HepG2 (cell line): ENCODE data around the gene RCOR1. TPM values are rescaled to one million over a fixed set of nuclear protein-coding genes. Genes with fewer than 3 reads are reported as not detected.

ENCODE experiments used
- ARNT2 ChIP-seq: sonication (generic); formaldehyde crosslinking; IDR thresholded peaks from 2 replicates; pipeline ENCODE4 v1.8.0; 2022; ENCODE audit warnings: mild to moderate bottlenecking, low read depth, missing genetic modification reagents, moderate library complexity
- ATF6 ChIP-seq: sonication (generic); formaldehyde crosslinking; conservative IDR thresholded peaks from 2 replicates; pipeline ENCODE4 v1.4.0; 2020; ENCODE audit warnings: missing genetic modification reagents
- BORCS8-MEF2B ChIP-seq: sonication (generic); formaldehyde crosslinking; IDR thresholded peaks from 2 replicates; pipeline ENCODE4 v1.8.0; 2022; ENCODE audit warnings: mild to moderate bottlenecking, missing genetic modification reagents
- HNF1A ChIP-seq, 2 experiments: sonication (generic) in 1 of 2; formaldehyde crosslinking in 1 of 2; IDR thresholded peaks; 2 replicates each; pipeline versions ENCODE4 v1.4.0 to v1.6.1; 2016 to 2020; ENCODE audit warnings: borderline replicate concordance in 1 of 2, low read depth in 1 of 2, mild to moderate bottlenecking in 1 of 2, missing genetic modification reagents in 1 of 2
- HNF1B ChIP-seq: sonication (generic); formaldehyde crosslinking; IDR thresholded peaks from 2 replicates; pipeline ENCODE4 v1.5.1; 2020; ENCODE audit warnings: mild to moderate bottlenecking, moderate library complexity, missing genetic modification reagents
- MED13 ChIP-seq: sonication (generic); formaldehyde crosslinking; IDR thresholded peaks from 2 replicates; pipeline ENCODE4 v1.5.0; 2020; ENCODE audit warnings: missing genetic modification reagents
- SMAD1 ChIP-seq: sonication (generic); formaldehyde crosslinking; IDR thresholded peaks from 2 replicates; pipeline ENCODE4 v1.4.0; 2020; ENCODE audit warnings: missing genetic modification reagents, low read depth, mild to moderate bottlenecking, borderline replicate concordance
- TAF15 ChIP-seq: fragments of 200-400 bp; formaldehyde crosslinking; IDR thresholded peaks from one replicate; pipeline ENCODE4 v1.6.1; 2018; ENCODE audit warnings: mild to moderate bottlenecking, low read depth, low read length; ENCODE audit not compliant: poor library complexity, severe bottlenecking
- ZBTB42 ChIP-seq: sonication (generic); formaldehyde crosslinking; IDR thresholded peaks from 2 replicates; pipeline ENCODE4 v1.5.0; 2020; ENCODE audit warnings: mild to moderate bottlenecking, missing genetic modification reagents
- ZNF224 ChIP-seq: sonication (generic); formaldehyde crosslinking; IDR thresholded peaks from 2 replicates; pipeline ENCODE4 v1.5.0; 2020; ENCODE audit warnings: mild to moderate bottlenecking, missing genetic modification reagents
- ZNF605 ChIP-seq: sonication (generic); formaldehyde crosslinking; IDR thresholded peaks from 2 replicates; pipeline ENCODE4 v1.8.0; 2022; ENCODE audit warnings: mild to moderate bottlenecking, missing genetic modification reagents
- ZNF609 ChIP-seq: sonication (generic); formaldehyde crosslinking; IDR thresholded peaks from 2 replicates; pipeline ENCODE4 v1.4.0; 2020; ENCODE audit warnings: mild to moderate bottlenecking, missing genetic modification reagents, borderline replicate concordance
- ZNF891 ChIP-seq: sonication (generic); formaldehyde crosslinking; IDR thresholded peaks from 2 replicates; pipeline ENCODE4 v1.5.0; 2020; ENCODE audit warnings: mild to moderate bottlenecking, missing genetic modification reagents
- polyA plus RNA-seq, 8 experiments: library from polyadenylated mRNA; depleted of rRNA in 3 of 8; stranded (reverse) in 7 of 8; unstranded in 1 of 8; fragments of >200 nt; fragmentation: Illumina TruSeq in 4 of 8; extraction: Trizol in 4 of 8; gene quantifications; 2 replicates each; pipeline versions ENCODE4 v1.2.1 to v1.2.3, GENCODE V29; 2011 to 2016; ENCODE audit warnings: low read depth in 4 of 8, missing spikeins in 1 of 8, mixed read lengths in 1 of 8; ENCODE audit not compliant: insufficient read depth in 1 of 8
- total RNA-seq, 5 experiments: library from RNA; depleted of rRNA; stranded (reverse); fragments of >200 nt; fragmentation: Illumina TruSeq; extraction: Trizol; gene quantifications; 2 replicates each; pipeline ENCODE4 v1.2.3, GENCODE V29; 2016; ENCODE audit warnings: low read depth in 1 of 5

The RCOR1 gene
- total and polyA plus RNA-seq, 2 of the 13 experiments (the other 11 are each of a cell fraction or from before 2014, with no cell fraction given), result 10.2 to 11.1 TPM

- TF ChIP-seq HNF1A (IDR thresholded peaks at IDR 0.05; ENCODE audit: low read depth) (no peak), HNF1A (CRISPR knock-in tag; IDR thresholded peaks at IDR 0.05; ENCODE audit: borderline replicate concordance) (peak; percentile 35; the same call in 1 of the 2 replicates), HNF1B (CRISPR knock-in tag) (peak; percentile 67), ZNF224 (0 out of 2 replicates have a peak, but pooled peaks have one; percentile 40), BORCS8-MEF2B (CRISPR knock-in tag) (0 out of 2 replicates have a peak, but pooled peaks have one; percentile 25), ARNT2 (CRISPR knock-in tag) (peak; percentile 65; the same call in 1 of the 2 replicates), ZNF609 (CRISPR knock-in tag) (peak; percentile 61; the same call in 1 of the 2 replicates), ZNF605 (CRISPR knock-in tag) (peak; percentile 74; the same call in 1 of the 2 replicates), TAF15 (peak; percentile 53), ZNF891 (peak; percentile 59), ATF6 (CRISPR knock-in tag) (no peak), MED13 (CRISPR knock-in tag) (no peak), ZBTB42 (CRISPR knock-in tag) (peak; percentile 80; the same call in 1 of the 2 replicates), SMAD1 (CRISPR knock-in tag) (peak; percentile 63; the same call in 1 of the 2 replicates)
These were observed 91.2 kb downstream of the RCOR1 start (continued) for GRCh38 chr14:102683399-102684297.
